ENCODE results near the gene ATP7B.

The ATP7B gene

GRCh38 chr13:51928231-51928630 lies 83.0 kb downstream of the ATP7B start:
- no peak overlapping the region for H3K4me3 ChIP-seq
- peaks cover 4 to 30% (median 16%) of the 10 kb centered on the region in 10 experiments; a peak in 17 of 20 replicates for H3K4me1 ChIP-seq
- H3K9me3 ChIP-seq (replicated peaks in 1 of 11), result no peaks in the 10 kb centered on the region
- TF ChIP-seq Cebpa-rat (IDR thresholded peaks at IDR 0.05), result no peak
- H4K20me1 ChIP-seq, result no peaks in the 10 kb centered on the region
- H3K27ac ChIP-seq, result no peak overlapping the region
- H3K9ac ChIP-seq, result no peak overlapping the region
- H3K27me3 ChIP-seq, result no peaks in the 10 kb centered on the region
- H3K4me2 ChIP-seq, result peak overlapping the region in 5 of 11 experiments; percentile 30 to 56 (median 48); a peak in 9 of 22 replicates
- H3K36me3 ChIP-seq, result no peaks in the 10 kb centered on the region

DNA sequence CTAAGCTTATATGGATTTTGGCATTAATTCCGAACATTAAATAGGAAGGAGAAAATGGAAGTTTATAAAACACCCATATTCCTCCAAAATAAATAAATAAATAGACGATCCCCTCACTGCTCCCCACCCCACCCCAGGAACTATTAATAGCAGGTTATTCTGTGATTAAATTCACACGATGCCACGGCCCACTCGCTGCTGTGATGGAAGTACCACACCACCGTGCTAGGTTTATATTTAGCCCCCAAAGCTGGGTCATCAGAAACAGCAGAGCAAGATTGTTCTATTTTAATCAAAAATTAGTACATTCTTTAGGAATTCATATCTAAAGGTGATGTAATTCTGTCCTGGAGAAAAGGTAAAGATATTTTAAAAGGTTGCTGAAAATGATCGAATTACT lies 84.1 kb downstream of the ATP7B start:
- Histone ChIP-seq H3K9ac (no peak overlapping the region), H3K4me1 (peaks cover 4 to 40% (median 26%) of the 10 kb centered on the region in 10 experiments; a peak in 17 of 20 replicates), H3K36me3 (no peaks in the 10 kb centered on the region), H3K4me3 (no peak overlapping the region), H3K9me3 (replicated peaks in 1 of 11) (no peaks in the 10 kb centered on the region), H3K4me2 (no peak overlapping the region), H3K27ac (no peak overlapping the region), H4K20me1 (no peaks in the 10 kb centered on the region), H3K27me3 (no peaks in the 10 kb centered on the region)
- TF ChIP-seq Cebpa-rat (IDR thresholded peaks at IDR 0.05), result no peak

GRCh38 chr13:51926528-51926885 lies 84.7 kb downstream of the ATP7B start:
- no peak overlapping the region for H3K4me2 ChIP-seq
- H3K27me3 ChIP-seq, result no peaks in the 10 kb centered on the region
- H3K27ac ChIP-seq, result no peak overlapping the region
- H3K4me1 ChIP-seq, result peaks cover 4 to 40% (median 26%) of the 10 kb centered on the region in 10 experiments; a peak in 17 of 20 replicates
- H3K9ac ChIP-seq, result no peak overlapping the region
- no peak for TF ChIP-seq Cebpa-rat (IDR thresholded peaks at IDR 0.05)
- H3K9me3 ChIP-seq (replicated peaks in 1 of 11), result no peaks in the 10 kb centered on the region
- H4K20me1 ChIP-seq, result no peaks in the 10 kb centered on the region
- no peaks in the 10 kb centered on the region for H3K36me3 ChIP-seq
- H3K4me3 ChIP-seq, result no peak overlapping the region

- H3K9ac ChIP-seq, result no peak overlapping the region
- no peak for TF ChIP-seq Cebpa-rat (IDR thresholded peaks at IDR 0.05)
- H3K36me3 ChIP-seq, result no peaks in the 10 kb centered on the region
- H3K9me3 ChIP-seq (replicated peaks in 1 of 11), result no peaks in the 10 kb centered on the region
- H3K4me2 ChIP-seq, result no peak overlapping the region
- H3K27ac ChIP-seq, result no peak overlapping the region
- no peak overlapping the region for H3K4me3 ChIP-seq
- H3K4me1 ChIP-seq, result peaks cover 4 to 40% (median 26%) of the 10 kb centered on the region in 10 experiments; a peak in 17 of 20 replicates
- H3K27me3 ChIP-seq, result no peaks in the 10 kb centered on the region
- H4K20me1 ChIP-seq, result no peaks in the 10 kb centered on the region
These were observed 85.3 kb downstream of the ATP7B start for GRCh38 chr13:51925865-51926527.

DNA sequence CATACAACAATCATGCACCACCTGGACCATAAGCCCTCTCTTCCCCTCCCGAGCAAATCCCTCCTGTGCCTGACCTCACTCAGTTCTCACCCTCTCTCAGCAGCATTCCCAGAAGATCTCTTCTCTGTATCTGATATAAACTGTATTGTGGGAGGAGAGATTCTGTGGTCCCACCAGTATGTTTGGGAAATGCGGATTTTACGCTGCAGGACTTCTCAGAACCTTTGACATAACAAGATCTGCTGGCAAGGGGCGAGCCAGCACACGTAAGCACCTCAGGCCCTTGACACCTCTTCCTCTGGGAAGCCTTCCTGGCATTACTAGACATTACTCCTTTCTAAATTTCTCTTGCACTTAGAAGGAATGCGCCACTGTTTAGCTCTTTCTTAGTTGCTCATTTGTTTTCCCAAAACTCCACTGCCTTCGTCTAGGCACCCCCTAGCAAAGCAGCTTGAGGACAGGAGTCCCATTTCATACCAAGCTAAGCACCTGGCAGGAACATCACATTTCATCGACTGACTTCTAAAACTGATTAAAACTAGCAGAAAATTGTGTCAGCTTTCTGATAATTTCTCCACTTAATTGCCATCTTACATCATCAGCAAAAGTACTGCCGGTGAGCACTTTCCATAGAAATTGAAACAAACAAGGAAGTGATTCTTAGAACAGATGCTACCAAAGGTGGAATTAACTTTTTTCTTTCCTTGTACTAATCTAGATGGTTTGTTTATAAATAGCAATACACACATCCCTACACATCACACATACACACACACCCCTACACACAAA lies 86.3 kb downstream of the ATP7B start:
- Histone ChIP-seq H3K27me3 (no peaks in the 10 kb centered on the region), H3K4me3 (no peak overlapping the region), H3K36me3 (no peaks in the 10 kb centered on the region), H3K4me2 (peak overlapping the region in 2 of 11 experiments; percentile 51 to 73; a peak in 3 of 22 replicates), H3K9me3 (replicated peaks in 1 of 11) (no peaks in the 10 kb centered on the region), H3K4me1 (peaks cover 4 to 40% (median 26%) of the 10 kb centered on the region in 10 experiments; a peak in 17 of 20 replicates), H3K27ac (no peak overlapping the region), H4K20me1 (no peaks in the 10 kb centered on the region), H3K9ac (no peak overlapping the region)
- TF ChIP-seq Cebpa-rat (IDR thresholded peaks at IDR 0.05), result no peak

DNA sequence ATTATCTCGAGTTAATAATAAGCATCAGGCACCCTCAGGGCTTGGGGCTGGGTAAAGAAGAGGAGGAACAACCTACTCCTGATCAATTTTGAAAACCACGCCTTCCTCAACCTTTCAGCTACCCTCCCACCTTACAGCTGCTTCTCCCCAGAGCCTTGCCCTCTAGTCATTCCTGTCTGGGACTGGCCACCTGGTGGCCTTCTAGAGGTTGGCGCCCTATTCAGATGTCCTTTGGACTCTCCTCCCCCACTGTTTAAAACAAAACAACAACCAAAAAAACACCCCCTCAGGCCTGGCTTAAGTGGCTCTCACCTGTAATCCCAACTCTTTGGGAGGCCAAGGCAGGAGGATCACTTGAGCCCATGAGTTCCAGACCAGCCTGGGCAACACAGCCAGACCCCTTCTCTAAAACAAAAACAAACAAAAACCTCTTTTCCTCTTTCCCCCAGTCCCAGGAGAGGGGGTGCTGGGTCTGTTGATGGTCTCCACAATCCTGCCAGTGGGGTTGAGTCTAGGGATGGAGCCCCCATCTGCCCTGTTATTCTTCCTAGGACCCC lies 87.2 kb downstream of the ATP7B start:
- no peak overlapping the region for H3K4me3 ChIP-seq
- H3K4me1 ChIP-seq, result peaks cover 4 to 40% (median 26%) of the 10 kb centered on the region in 10 experiments; a peak in 17 of 20 replicates
- no peak for TF ChIP-seq Cebpa-rat (IDR thresholded peaks at IDR 0.05)
- no peaks in the 10 kb centered on the region for H4K20me1 ChIP-seq
- no peaks in the 10 kb centered on the region for H3K27me3 ChIP-seq
- H3K36me3 ChIP-seq, result no peaks in the 10 kb centered on the region
- no peaks in the 10 kb centered on the region for H3K9me3 ChIP-seq (replicated peaks in 1 of 11)
- H3K4me2 ChIP-seq, result peak overlapping the region in 9 of 11 experiments; percentile 5 to 75 (median 54); a peak in 16 of 22 replicates
- no peak overlapping the region for H3K27ac ChIP-seq
- H3K9ac ChIP-seq, result no peak overlapping the region

DNA sequence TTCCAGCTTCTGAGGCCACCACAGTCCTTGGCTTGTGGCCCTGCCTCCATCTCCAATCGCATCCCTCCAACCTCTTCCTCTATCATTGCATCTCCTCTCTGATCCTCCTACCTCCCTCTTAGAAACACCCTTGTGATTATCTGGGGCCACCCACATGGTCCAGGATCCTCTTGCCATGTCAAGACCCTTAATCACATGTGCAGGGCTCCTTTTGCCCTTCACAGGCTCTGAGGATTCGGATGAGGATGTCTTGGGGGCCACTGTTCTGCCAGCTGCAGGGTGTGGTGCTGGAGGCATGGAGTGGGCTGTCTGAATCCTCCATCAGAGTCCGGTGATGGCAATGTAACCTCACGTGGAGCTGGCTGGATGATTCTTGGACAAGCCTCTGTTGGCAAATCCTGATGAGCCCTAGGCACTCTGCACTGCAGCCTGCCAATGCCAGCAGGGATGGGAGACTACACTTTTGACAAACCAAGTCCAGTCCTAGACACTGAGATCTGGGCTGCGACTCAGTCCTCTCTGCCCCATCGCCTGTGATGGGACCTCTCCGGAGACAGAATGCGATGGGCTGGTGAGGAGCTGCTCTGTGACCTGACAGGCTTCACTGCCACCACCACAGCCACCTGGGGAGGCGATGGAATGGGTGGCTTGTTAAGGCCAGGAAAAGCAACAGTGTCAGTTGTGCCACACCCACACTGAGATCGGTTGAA lies 88.3 kb downstream of the ATP7B start:
- H3K36me3 ChIP-seq, result no peaks in the 10 kb centered on the region
- TF ChIP-seq Cebpa-rat (IDR thresholded peaks at IDR 0.05), result no peak
- H4K20me1 ChIP-seq, result no peaks in the 10 kb centered on the region
- H3K9ac ChIP-seq, result no peak overlapping the region
- H3K4me1 ChIP-seq, result peaks cover 4 to 31% (median 22%) of the 10 kb centered on the region in 10 experiments; a peak in 17 of 20 replicates
- no peak overlapping the region for H3K4me3 ChIP-seq
- H3K9me3 ChIP-seq (replicated peaks in 1 of 11), result no peaks in the 10 kb centered on the region
- peak overlapping the region in 8 of 11 experiments; percentile 40 to 75 (median 58); a peak in 16 of 22 replicates for H3K4me2 ChIP-seq
- no peaks in the 10 kb centered on the region for H3K27me3 ChIP-seq
- H3K27ac ChIP-seq, result no peak overlapping the region

DNA sequence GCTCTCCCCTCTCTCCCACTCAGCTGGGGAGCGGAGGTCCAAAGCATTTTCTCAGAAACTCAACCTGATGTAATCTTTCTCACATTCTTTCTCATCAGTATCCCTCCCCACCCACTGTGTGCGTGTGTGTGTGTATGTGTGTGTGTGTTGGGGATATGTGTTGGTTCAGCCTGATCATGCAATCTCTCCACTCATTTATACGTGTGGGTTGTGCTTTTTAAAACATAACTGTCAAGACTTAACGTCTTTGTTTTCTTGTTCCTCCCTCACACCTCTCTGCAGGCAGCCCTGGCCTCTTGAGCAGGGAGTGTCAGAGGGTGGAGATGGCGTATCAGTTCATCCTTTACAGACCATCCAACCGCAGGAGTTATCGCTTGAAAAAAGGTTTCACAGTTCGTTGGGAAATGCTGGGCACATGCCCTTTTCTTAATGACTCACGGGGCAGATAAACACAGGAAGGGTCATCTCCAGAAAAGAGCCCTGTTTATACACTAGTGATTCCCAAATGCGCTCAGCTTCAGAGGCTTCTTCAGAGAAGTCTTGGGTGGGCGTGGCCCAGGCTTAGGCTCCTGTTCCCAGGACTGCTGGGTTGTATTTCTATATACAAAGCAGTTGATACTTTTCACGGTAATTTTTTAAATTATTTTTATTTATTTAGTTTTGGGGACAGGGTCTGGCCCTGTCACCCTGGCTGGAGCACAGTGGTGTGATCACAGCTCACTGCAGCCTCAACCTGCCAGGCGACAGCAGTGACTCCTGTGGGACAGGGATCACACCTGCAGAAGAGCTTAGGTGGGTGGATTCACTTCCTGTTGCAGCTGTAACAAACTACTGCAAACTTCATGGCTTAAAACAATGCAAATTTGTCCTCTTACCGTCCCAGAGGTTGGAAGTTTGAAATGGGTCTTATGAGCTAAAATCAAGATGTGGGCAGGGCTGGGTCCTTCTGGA lies 89.2 kb downstream of the ATP7B start:
- Histone ChIP-seq H3K4me2 (peak overlapping the region in 8 of 11 experiments; percentile 40 to 75 (median 58); a peak in 10 of 22 replicates), H3K4me3 (no peak overlapping the region), H3K9ac (no peak overlapping the region), H4K20me1 (no peaks in the 10 kb centered on the region), H3K27ac (no peak overlapping the region), H3K9me3 (replicated peaks in 1 of 11) (no peaks in the 10 kb centered on the region), H3K36me3 (no peaks in the 10 kb centered on the region), H3K27me3 (no peaks in the 10 kb centered on the region), H3K4me1 (peaks cover 4 to 26% (median 22%) of the 10 kb centered on the region in 10 experiments; a peak in 17 of 20 replicates)
- TF ChIP-seq Cebpa-rat (IDR thresholded peaks at IDR 0.05), result no peak

Data from BLaER1 treated with 17β-estradiol and CSF1 and Interleukin-3, amounts not matched to agents 10 nM and 100 nM (cell line).